Measurements from ENCODE around the gene ITSN2.

DNA sequence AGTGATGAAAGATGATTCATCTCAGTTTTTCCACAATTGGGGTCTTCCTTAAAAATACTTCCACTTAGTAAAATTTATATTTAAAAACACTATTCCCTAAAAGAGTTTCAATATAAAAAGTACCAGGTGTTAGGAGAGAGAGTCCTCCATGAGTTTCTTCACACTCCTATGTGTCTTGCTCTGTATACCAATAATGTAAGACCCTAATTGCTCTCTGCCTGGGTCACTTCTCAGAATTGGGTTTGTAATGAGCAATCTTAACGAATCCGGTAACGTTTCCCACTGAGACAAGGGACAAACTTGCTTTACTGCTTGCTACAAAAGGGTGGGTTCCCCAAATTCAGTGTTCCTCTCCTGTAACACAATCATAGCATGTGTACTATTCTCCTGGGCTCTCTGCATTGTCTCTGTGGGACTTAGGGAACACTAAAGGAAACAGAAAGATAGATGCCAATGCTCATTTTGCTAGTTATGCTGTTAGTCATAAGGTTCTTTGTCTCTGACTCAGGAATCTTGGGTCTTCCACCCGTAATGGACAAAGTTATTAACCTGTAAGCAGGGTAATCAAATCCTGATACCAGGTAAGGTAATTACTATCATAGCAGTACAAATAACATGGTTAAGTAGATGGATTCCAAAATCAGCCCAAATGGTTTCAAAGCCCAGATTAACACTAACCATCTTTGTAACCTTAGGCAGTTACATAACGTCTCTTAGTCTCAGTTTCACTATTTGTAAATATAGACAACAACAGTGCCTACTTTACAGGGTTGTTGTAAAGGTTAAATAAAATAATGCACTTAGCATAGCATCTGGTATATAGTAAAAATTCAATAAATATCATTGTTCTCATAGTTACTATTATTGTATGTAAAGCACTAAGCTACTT lies 46.3 kb downstream of the ITSN2 start:
- TF ChIP-seq, protein P1, sequence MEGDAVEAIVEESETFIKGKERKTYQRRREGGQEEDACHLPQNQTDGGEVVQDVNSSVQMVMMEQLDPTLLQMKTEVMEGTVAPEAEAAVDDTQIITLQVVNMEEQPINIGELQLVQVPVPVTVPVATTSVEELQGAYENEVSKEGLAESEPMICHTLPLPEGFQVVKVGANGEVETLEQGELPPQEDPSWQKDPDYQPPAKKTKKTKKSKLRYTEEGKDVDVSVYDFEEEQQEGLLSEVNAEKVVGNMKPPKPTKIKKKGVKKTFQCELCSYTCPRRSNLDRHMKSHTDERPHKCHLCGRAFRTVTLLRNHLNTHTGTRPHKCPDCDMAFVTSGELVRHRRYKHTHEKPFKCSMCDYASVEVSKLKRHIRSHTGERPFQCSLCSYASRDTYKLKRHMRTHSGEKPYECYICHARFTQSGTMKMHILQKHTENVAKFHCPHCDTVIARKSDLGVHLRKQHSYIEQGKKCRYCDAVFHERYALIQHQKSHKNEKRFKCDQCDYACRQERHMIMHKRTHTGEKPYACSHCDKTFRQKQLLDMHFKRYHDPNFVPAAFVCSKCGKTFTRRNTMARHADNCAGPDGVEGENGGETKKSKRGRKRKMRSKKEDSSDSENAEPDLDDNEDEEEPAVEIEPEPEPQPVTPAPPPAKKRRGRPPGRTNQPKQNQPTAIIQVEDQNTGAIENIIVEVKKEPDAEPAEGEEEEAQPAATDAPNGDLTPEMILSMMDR (conservative IDR thresholded peaks at IDR 0.05; ENCODE audit: low read depth, low read length): no peak
- TF ChIP-seq EZH2 (IDR thresholded peaks at IDR 0.05; ENCODE audit: low read length, unreplicated experiment): no peak
